ENCODE measurements around the gene MBD3L5.

DNA sequence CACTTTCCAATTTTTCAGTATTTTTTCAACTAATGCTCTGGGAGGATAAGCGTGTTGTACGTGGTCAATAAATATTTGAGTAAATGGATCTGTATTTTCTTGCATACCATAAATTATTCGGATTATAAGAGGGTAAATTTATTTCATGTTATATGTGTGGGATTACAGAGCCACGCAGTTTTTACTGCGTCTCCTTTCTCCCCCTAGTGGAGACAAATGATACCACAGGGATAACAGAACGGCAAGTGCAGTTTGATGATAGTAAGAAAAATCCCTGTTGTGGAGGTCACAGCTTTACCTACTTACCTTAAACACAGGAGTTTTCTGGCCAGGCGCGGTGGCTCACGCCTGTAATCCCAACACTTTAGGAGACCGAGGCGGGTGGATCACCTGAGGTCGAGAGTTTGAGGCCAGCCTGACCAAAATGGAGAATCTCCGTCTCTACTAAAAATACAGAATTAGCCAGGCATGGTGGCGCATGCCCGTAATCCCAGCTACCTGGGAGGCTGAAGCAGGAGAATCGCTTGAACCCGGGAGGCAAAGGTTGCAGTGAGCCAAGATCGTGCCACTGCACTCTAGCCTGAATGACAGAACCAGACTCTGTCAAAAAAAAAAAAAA, 26.0 kb upstream of the MBD3L5 start:
- TF ChIP-seq EP300 (IDR thresholded peaks at IDR 0.05) (no peak), POLR2A (IDR thresholded peaks at IDR 0.05) (no peak)
- TF ChIP-seq, protein P1, sequence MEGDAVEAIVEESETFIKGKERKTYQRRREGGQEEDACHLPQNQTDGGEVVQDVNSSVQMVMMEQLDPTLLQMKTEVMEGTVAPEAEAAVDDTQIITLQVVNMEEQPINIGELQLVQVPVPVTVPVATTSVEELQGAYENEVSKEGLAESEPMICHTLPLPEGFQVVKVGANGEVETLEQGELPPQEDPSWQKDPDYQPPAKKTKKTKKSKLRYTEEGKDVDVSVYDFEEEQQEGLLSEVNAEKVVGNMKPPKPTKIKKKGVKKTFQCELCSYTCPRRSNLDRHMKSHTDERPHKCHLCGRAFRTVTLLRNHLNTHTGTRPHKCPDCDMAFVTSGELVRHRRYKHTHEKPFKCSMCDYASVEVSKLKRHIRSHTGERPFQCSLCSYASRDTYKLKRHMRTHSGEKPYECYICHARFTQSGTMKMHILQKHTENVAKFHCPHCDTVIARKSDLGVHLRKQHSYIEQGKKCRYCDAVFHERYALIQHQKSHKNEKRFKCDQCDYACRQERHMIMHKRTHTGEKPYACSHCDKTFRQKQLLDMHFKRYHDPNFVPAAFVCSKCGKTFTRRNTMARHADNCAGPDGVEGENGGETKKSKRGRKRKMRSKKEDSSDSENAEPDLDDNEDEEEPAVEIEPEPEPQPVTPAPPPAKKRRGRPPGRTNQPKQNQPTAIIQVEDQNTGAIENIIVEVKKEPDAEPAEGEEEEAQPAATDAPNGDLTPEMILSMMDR (IDR thresholded peaks at IDR 0.05) = no peak
